Large intestine (tissue), 3 donors: ENCODE data around the gene MYZAP. TPM values are rescaled to one million over a fixed set of nuclear protein-coding genes. Genes with fewer than 3 reads are reported as not detected.

Source experiments
- DNase-seq, 2 donors: peaks; one replicate each; pipeline versions ENCODE4 v3.0.0 to v3.0.0-alpha.2; 2013
- H3K27ac ChIP-seq: one replicate; pipeline ENCODE4 v1.5.1; 2013; ENCODE audit warnings: low read length
- H3K27me3 ChIP-seq: 2 replicates; pipeline ENCODE4 v1.6.1; 2013; ENCODE audit warnings: low read length; ENCODE audit not compliant: control insufficient read depth, insufficient read depth
- H3K36me3 ChIP-seq: 2 replicates; pipeline ENCODE4 v1.6.1; 2013; ENCODE audit warnings: low read length; ENCODE audit not compliant: control insufficient read depth, insufficient read depth
- H3K4me1 ChIP-seq: one replicate; pipeline ENCODE4 v1.6.1; 2013; ENCODE audit warnings: low read length; ENCODE audit not compliant: control insufficient read depth, insufficient read depth
- H3K4me3 ChIP-seq: one replicate; pipeline ENCODE4 v1.5.1; 2013; ENCODE audit warnings: low read length
- H3K9me3 ChIP-seq: one replicate; pipeline ENCODE4 v1.6.1; 2013; ENCODE audit warnings: mild to moderate bottlenecking, low read depth, low read length, moderate library complexity; ENCODE audit not compliant: control insufficient read depth
- WGBS: methylation state at CpG from one replicate; pipeline ENCODE4 v1.1.5; 2013; ENCODE audit warnings: low lambda C conversion rate; ENCODE audit not compliant: insufficient coverage; 5-methylcytosine and 5-hydroxymethylcytosine counted together
- polyA plus RNA-seq: library from polyadenylated mRNA; unstranded; fragments of 120-200 nt; gene quantifications from one replicate; pipeline ENCODE4 v1.2.1, GENCODE V29; 2013

The MYZAP gene
- polyA plus RNA-seq, 1 donor = 17.5 TPM

- Histone ChIP-seq H3K27me3 (no peaks in the 10 kb centered on the region), H3K9me3 (no peaks in the 10 kb centered on the region), H3K36me3 (no peaks in the 10 kb centered on the region), H3K4me1 (peaks cover 26% of the 10 kb centered on the region), H3K27ac (no peak overlapping the region), H3K4me3 (no peak overlapping the region)
- peak; percentile 61 to 64 for DNase-seq
- 70% methylated on average over 2 of the region's 9 CpGs for WGBS
These were observed 30.5 kb upstream of the MYZAP start for GRCh38 chr15:57561041-57561711.

GRCh38 chr15:57562196-57562769, 29.4 kb upstream of the MYZAP start:
- Histone ChIP-seq H3K36me3 (no peaks in the 10 kb centered on the region), H3K9me3 (no peaks in the 10 kb centered on the region), H3K4me1 (peaks cover 32% of the 10 kb centered on the region), H3K27ac (no peak overlapping the region), H3K27me3 (no peaks in the 10 kb centered on the region), H3K4me3 (no peak overlapping the region)
- DNase-seq = no peak
- no CpG with 5 or more reads among the region's 11 CpGs for WGBS

GRCh38 chr15:57563416-57563815, 28.3 kb upstream of the MYZAP start:
- WGBS = 75% methylated on average over 2 of the region's 6 CpGs
- DNase-seq = peak in 1 of 2 donors; percentile 52
- no peak overlapping the region for H3K4me3 ChIP-seq
- H3K4me1 ChIP-seq = peaks cover 34% of the 10 kb centered on the region
- no peaks in the 10 kb centered on the region for H3K36me3 ChIP-seq
- H3K27me3 ChIP-seq = no peaks in the 10 kb centered on the region
- H3K27ac ChIP-seq = no peak overlapping the region
- no peaks in the 10 kb centered on the region for H3K9me3 ChIP-seq

GRCh38 chr15:57565311-57565710, 26.4 kb upstream of the MYZAP start:
- Histone ChIP-seq H3K27me3 (no peaks in the 10 kb centered on the region), H3K4me3 (no peak overlapping the region), H3K4me1 (peaks cover 30% of the 10 kb centered on the region), H3K27ac (peak overlapping the region; percentile 58), H3K9me3 (no peaks in the 10 kb centered on the region), H3K36me3 (no peaks in the 10 kb centered on the region)
- no CpG with 5 or more reads among the region's 10 CpGs for WGBS
- peak; percentile 52 to 80 for DNase-seq

- peaks cover 20% of the 10 kb centered on the region for H3K4me1 ChIP-seq
- no peaks in the 10 kb centered on the region for H3K27me3 ChIP-seq
- H3K9me3 ChIP-seq = no peaks in the 10 kb centered on the region
- no peaks in the 10 kb centered on the region for H3K36me3 ChIP-seq
- no CpG with 5 or more reads among the region's 4 CpGs for WGBS
- peak overlapping the region; percentile 58 for H3K27ac ChIP-seq
- DNase-seq = peak in 1 of 2 donors; percentile 81
- no peak overlapping the region for H3K4me3 ChIP-seq
These were observed 24.9 kb upstream of the MYZAP start for GRCh38 chr15:57566834-57567233.

- H3K4me3 ChIP-seq = no peak overlapping the region
- no CpG with 5 or more reads among the region's 3 CpGs for WGBS
- no peak overlapping the region for H3K27ac ChIP-seq
These were observed 23.8 kb upstream of the MYZAP start for GRCh38 chr15:57567891-57568290.

GRCh38 chr15:57568299-57568698, 23.4 kb upstream of the MYZAP start:
- Histone ChIP-seq H3K27me3 (no peaks in the 10 kb centered on the region), H3K9me3 (no peaks in the 10 kb centered on the region), H3K36me3 (no peaks in the 10 kb centered on the region), H3K27ac (no peak overlapping the region), H3K4me1 (peaks cover 20% of the 10 kb centered on the region), H3K4me3 (no peak overlapping the region)
- no peak for DNase-seq
- WGBS = no CpG with 5 or more reads among the region's 2 CpGs

More at GRCh38 chr15:57567891-57568290, 23.8 kb upstream of the MYZAP start:
- no peak for DNase-seq
- H3K36me3 ChIP-seq = no peaks in the 10 kb centered on the region
- no peaks in the 10 kb centered on the region for H3K27me3 ChIP-seq
- no peaks in the 10 kb centered on the region for H3K9me3 ChIP-seq
- H3K4me1 ChIP-seq = peaks cover 20% of the 10 kb centered on the region

GRCh38 chr15:57570340-57570739, 21.4 kb upstream of the MYZAP start:
- no CpG with 5 or more reads among the region's 2 CpGs for WGBS
- no peaks in the 10 kb centered on the region for H3K27me3 ChIP-seq
- H3K4me3 ChIP-seq = no peak overlapping the region
- peaks cover 16% of the 10 kb centered on the region for H3K4me1 ChIP-seq
- no peaks in the 10 kb centered on the region for H3K9me3 ChIP-seq
- no peaks in the 10 kb centered on the region for H3K36me3 ChIP-seq
- no peak for DNase-seq
- H3K27ac ChIP-seq = no peak overlapping the region

- Histone ChIP-seq H3K9me3 (no peaks in the 10 kb centered on the region), H3K36me3 (no peaks in the 10 kb centered on the region), H3K4me1 (peaks cover 10% of the 10 kb centered on the region), H3K27ac (no peak overlapping the region), H3K27me3 (no peaks in the 10 kb centered on the region), H3K4me3 (no peak overlapping the region)
- WGBS = 88% methylated on average over 1 of the region's 3 CpGs
- DNase-seq = no peak
These were observed 20.7 kb upstream of the MYZAP start for GRCh38 chr15:57570994-57571393.

- H3K27ac ChIP-seq = no peak overlapping the region
- 100% methylated on average over 1 of the region's 7 CpGs for WGBS
- H3K9me3 ChIP-seq = no peaks in the 10 kb centered on the region
These were observed 20.0 kb upstream of the MYZAP start for GRCh38 chr15:57571725-57572124.

GRCh38 chr15:57572468-57572867, 19.2 kb upstream of the MYZAP start:
- no peak overlapping the region for H3K4me3 ChIP-seq

More at GRCh38 chr15:57571725-57572124, 20.0 kb upstream of the MYZAP start:
- no peaks in the 10 kb centered on the region for H3K27me3 ChIP-seq
- H3K36me3 ChIP-seq = no peaks in the 10 kb centered on the region
- no peak overlapping the region for H3K4me3 ChIP-seq
- peaks cover 7% of the 10 kb centered on the region for H3K4me1 ChIP-seq
- no peak for DNase-seq

More at GRCh38 chr15:57572468-57572867, 19.2 kb upstream of the MYZAP start:
- H3K27ac ChIP-seq = no peak overlapping the region
- no peaks in the 10 kb centered on the region for H3K9me3 ChIP-seq
- H3K27me3 ChIP-seq = no peaks in the 10 kb centered on the region
- no peaks in the 10 kb centered on the region for H3K36me3 ChIP-seq
- 100% methylated on average over 1 of the region's 3 CpGs for WGBS
- no peak for DNase-seq
- H3K4me1 ChIP-seq = peaks cover 2% of the 10 kb centered on the region
